Measurements from ENCODE around the gene ELN. TPM values are rescaled to one million over a fixed set of nuclear protein-coding genes. Genes with fewer than 3 reads are reported as not detected.

Gene ELN
- total RNA-seq, 1 experiment from 2014 or later = not detected

GRCh38 chr7:74101061-74101681 lies 73.2 kb downstream of the ELN start:
- no peak overlapping the region for H3K27ac ChIP-seq
- no peak overlapping the region for H3K4me3 ChIP-seq
- H3K9me3 ChIP-seq (replicated peaks) = peaks cover 16% of the 10 kb centered on the region
- H3K4me1 ChIP-seq (replicated peaks) = peaks cover 20% of the 10 kb centered on the region
- no peak for DNase-seq (ENCODE audit: low read depth in 1 of 2, low spot score in 2 of 2)
- H3K36me3 ChIP-seq = peaks cover 65% of the 10 kb centered on the region
- H3K27me3 ChIP-seq (replicated peaks) = no peaks in the 10 kb centered on the region

- no peak overlapping the region for H3K4me3 ChIP-seq
- peaks cover 8% of the 10 kb centered on the region for H3K4me1 ChIP-seq (replicated peaks)
- no peaks in the 10 kb centered on the region for H3K27me3 ChIP-seq (replicated peaks)
- no peak for DNase-seq (ENCODE audit: low read depth in 1 of 2, low spot score in 2 of 2)
- no peak overlapping the region for H3K27ac ChIP-seq
- H3K9me3 ChIP-seq (replicated peaks) = no peaks in the 10 kb centered on the region
- peaks cover 62% of the 10 kb centered on the region for H3K36me3 ChIP-seq
Observed at GRCh38 chr7:74103219-74103772, 75.3 kb downstream of the ELN start.

- Histone ChIP-seq H3K36me3 (peaks cover 58% of the 10 kb centered on the region), H3K4me1 (replicated peaks) (no peaks in the 10 kb centered on the region), H3K27ac (no peak overlapping the region), H3K27me3 (replicated peaks) (no peaks in the 10 kb centered on the region), H3K4me3 (no peak overlapping the region), H3K9me3 (replicated peaks) (no peaks in the 10 kb centered on the region)
- DNase-seq (ENCODE audit: low read depth in 1 of 2, low spot score in 2 of 2) = no peak
Observed at GRCh38 chr7:74104702-74105101, 76.7 kb downstream of the ELN start.

GRCh38 chr7:74105992-74106391 lies 78.0 kb downstream of the ELN start:
- no peaks in the 10 kb centered on the region for H3K4me1 ChIP-seq (replicated peaks)
- no peak overlapping the region for H3K4me3 ChIP-seq
- DNase-seq (ENCODE audit: low read depth in 1 of 2, low spot score in 2 of 2) = no peak
- no peak overlapping the region for H3K27ac ChIP-seq
- H3K27me3 ChIP-seq (replicated peaks) = no peaks in the 10 kb centered on the region
- peaks cover 61% of the 10 kb centered on the region for H3K36me3 ChIP-seq
- H3K9me3 ChIP-seq (replicated peaks) = no peaks in the 10 kb centered on the region

- Histone ChIP-seq H3K36me3 (peaks cover 69% of the 10 kb centered on the region), H3K27me3 (replicated peaks) (no peaks in the 10 kb centered on the region), H3K4me3 (no peak overlapping the region), H3K9me3 (replicated peaks) (no peaks in the 10 kb centered on the region), H3K27ac (no peak overlapping the region), H3K4me1 (replicated peaks) (no peaks in the 10 kb centered on the region)
- DNase-seq (ENCODE audit: low read depth in 1 of 2, low spot score in 2 of 2) = no peak
Observed at GRCh38 chr7:74106846-74107245, 78.9 kb downstream of the ELN start.

- Histone ChIP-seq H3K27ac (no peak overlapping the region), H3K4me1 (replicated peaks) (no peaks in the 10 kb centered on the region), H3K36me3 (peaks cover 49% of the 10 kb centered on the region), H3K4me3 (no peak overlapping the region), H3K9me3 (replicated peaks) (no peaks in the 10 kb centered on the region), H3K27me3 (replicated peaks) (no peaks in the 10 kb centered on the region)
- no peak for DNase-seq (ENCODE audit: low read depth in 1 of 2, low spot score in 2 of 2)
Observed at GRCh38 chr7:74115326-74115725, 87.4 kb downstream of the ELN start.

GRCh38 chr7:74116356-74116755 lies 88.4 kb downstream of the ELN start:
- no peak overlapping the region for H3K27ac ChIP-seq
- no peaks in the 10 kb centered on the region for H3K27me3 ChIP-seq (replicated peaks)
- no peaks in the 10 kb centered on the region for H3K9me3 ChIP-seq (replicated peaks)
- peaks cover 47% of the 10 kb centered on the region for H3K36me3 ChIP-seq
- DNase-seq (ENCODE audit: low read depth in 1 of 2, low spot score in 2 of 2) = no peak
- no peaks in the 10 kb centered on the region for H3K4me1 ChIP-seq (replicated peaks)
- H3K4me3 ChIP-seq = no peak overlapping the region

Other genes with a start within 250 kb of the ELN start
- 0.16 TPM in 1 of 2 replicates, not detected in the other for gene CLDN4, start 197.2 kb upstream of the ELN start, total RNA-seq (2014; rRNA removed; shearing (Covaris generic))
- 0.91 and 2.9 TPM in 2 replicates for gene METTL27, start 185.7 kb upstream of the ELN start, total RNA-seq (2014; rRNA removed; shearing (Covaris generic))
- not detected in 2 replicates for gene TMEM270, start 167.0 kb upstream of the ELN start, total RNA-seq (2014; rRNA removed; shearing (Covaris generic))
- 38.1 and 60.5 TPM in 2 replicates for gene LIMK1, start 55.6 kb downstream of the ELN start, total RNA-seq (2014; rRNA removed; shearing (Covaris generic))
- gene EIF4H, start 146.2 kb downstream of the ELN start, total RNA-seq (2014; rRNA removed; shearing (Covaris generic)) = 246 and 313 TPM in 2 replicates
- 0.92 TPM in 1 of 2 replicates, not detected in the other for gene LAT2, start 181.8 kb downstream of the ELN start, total RNA-seq (2014; rRNA removed; shearing (Covaris generic))
- 58.6 and 77.1 TPM in 2 replicates for gene RFC2, start 226.2 kb downstream of the ELN start, total RNA-seq (2014; rRNA removed; shearing (Covaris generic))